GM23248 (cell line): ENCODE data around the gene HSD17B2. TPM values are rescaled to one million over a fixed set of nuclear protein-coding genes. Genes with fewer than 3 reads are reported as not detected.

Experiments used
- DNase-seq: peaks from one replicate; pipeline ENCODE4 v3.0.0-alpha.2; 2015
- H2AFZ ChIP-seq: fragments of 200-600 bp; sonication (generic); 2 replicates; pipeline ENCODE4 v1.6.1; 2016; ENCODE audit warnings: antibody characterized with exemption
- H3F3A ChIP-seq: fragments of 200-600 bp; sonication (generic); 2 replicates; pipeline ENCODE4 v1.6.1; 2016; ENCODE audit warnings: mild to moderate bottlenecking, antibody characterized with exemption, mixed run types; ENCODE audit not compliant: insufficient read depth
- H3K27ac ChIP-seq: fragments of 200-600 bp; sonication (generic); 2 replicates; pipeline ENCODE4 v1.5.1; 2016; ENCODE audit warnings: mild to moderate bottlenecking
- H3K27me3 ChIP-seq: fragments of 200-600 bp; sonication (generic); replicated peaks from 2 replicates; pipeline ENCODE4 v1.6.1; 2016; ENCODE audit warnings: mild to moderate bottlenecking; ENCODE audit not compliant: insufficient read depth
- H3K36me3 ChIP-seq: fragments of 200-600 bp; sonication (generic); 2 replicates; pipeline ENCODE4 v1.6.1; 2016; ENCODE audit warnings: low read depth, mild to moderate bottlenecking
- H3K4me1 ChIP-seq: fragments of 200-600 bp; sonication (generic); 2 replicates; pipeline ENCODE4 v1.6.1; 2016; ENCODE audit warnings: mild to moderate bottlenecking; ENCODE audit not compliant: insufficient read depth
- H3K4me2 ChIP-seq: fragments of 200-600 bp; sonication (generic); one replicate; pipeline ENCODE4 v1.6.1; 2016; ENCODE audit warnings: mild to moderate bottlenecking; ENCODE audit not compliant: unreplicated experiment
- H3K4me3 ChIP-seq: fragments of 200-600 bp; sonication (generic); 2 replicates; pipeline ENCODE4 v1.5.1; 2016; ENCODE audit warnings: mild to moderate bottlenecking
- H3K79me2 ChIP-seq: fragments of 200-600 bp; sonication (generic); 2 replicates; pipeline ENCODE4 v1.6.1; 2016; ENCODE audit warnings: mild to moderate bottlenecking; ENCODE audit not compliant: insufficient read depth
- H3K9ac ChIP-seq: fragments of 200-600 bp; sonication (generic); 2 replicates; pipeline ENCODE4 v1.6.1; 2016; ENCODE audit warnings: mild to moderate bottlenecking
- H3K9me2 ChIP-seq: fragments of 200-600 bp; sonication (generic); 2 replicates; pipeline ENCODE4 v1.6.1; 2016; ENCODE audit warnings: mixed run types, mild to moderate bottlenecking, moderate library complexity; ENCODE audit not compliant: insufficient read depth
- H3K9me3 ChIP-seq: fragments of 200-600 bp; sonication (generic); one replicate; pipeline ENCODE4 v1.6.1; 2017; ENCODE audit warnings: low read depth
- H4K20me1 ChIP-seq: fragments of 200-600 bp; sonication (generic); 2 replicates; pipeline ENCODE4 v1.6.0; 2016; ENCODE audit not compliant: insufficient read depth
- EZH2 ChIP-seq: fragments of 200-600 bp; sonication (generic); IDR thresholded peaks from 2 replicates; pipeline ENCODE4 v1.6.1; 2018; ENCODE audit warnings: antibody characterized with exemption, mild to moderate bottlenecking; ENCODE audit not compliant: insufficient read depth, poor library complexity, severe bottlenecking
- EZH2phosphoT487 ChIP-seq: fragments of 200-600 bp; sonication (generic); IDR thresholded peaks from 2 replicates; pipeline ENCODE4 v1.6.1; 2018; ENCODE audit warnings: antibody characterized with exemption, moderate library complexity, mild to moderate bottlenecking, low read depth; ENCODE audit not compliant: insufficient read depth
- WGBS, 2 experiments: methylation state at CpG; one replicate each; pipeline ENCODE4 v1.1.6; 2015 to 2017; ENCODE audit warnings: low lambda C conversion rate in 2 of 2, low coverage in 1 of 2; ENCODE audit errors: missing lambda C conversion rate in 2 of 2; 5-methylcytosine and 5-hydroxymethylcytosine counted together
- in situ Hi-C: fragments of 300-500 bp; cut with MboI; formaldehyde crosslinking; loops from 2 replicates; pipeline ENCODE4 v1.15.0; 2020
- polyA plus RNA-seq: library from polyadenylated mRNA; unstranded; fragments of >200 nt; fragmentation: Nextera tagmentation; extraction: Ambion mirVana; gene quantifications from 2 replicates; pipeline ENCODE4 v1.2.1, GENCODE V29; 2016
- total RNA-seq: library from RNA; depleted of rRNA; stranded (reverse); fragments of >200 nt; shearing (Covaris generic); gene quantifications from 2 replicates; pipeline ENCODE4 v1.2.3, GENCODE V29; 2014

The HSD17B2 gene
- total and polyA plus RNA-seq, 2 experiments from 2014 or later, result not detected

GRCh38 chr16:81994485-81994884 lies 40.6 kb upstream of the HSD17B2 start:
- peak; percentile 7 for DNase-seq
- Histone ChIP-seq H3K9me3 (no peaks in the 10 kb centered on the region), H3K27ac (no peak overlapping the region), H3K4me3 (no peak overlapping the region), H4K20me1 (no peaks in the 10 kb centered on the region), H3K4me1 (peaks cover 17% of the 10 kb centered on the region), H3K36me3 (no peaks in the 10 kb centered on the region), H3K79me2 (no peaks in the 10 kb centered on the region), H2AFZ (no peak overlapping the region), H3K9ac (no peak overlapping the region), H3K9me2 (no peaks in the 10 kb centered on the region), H3K27me3 (no peaks in the 10 kb centered on the region), H3K4me2 (no peak overlapping the region), H3F3A (peaks cover 15% of the 10 kb centered on the region)
- WGBS, 2 experiments, result 77 to 82% methylated on average over 5 of the region's 5 CpGs
- TF ChIP-seq EZH2 (no peak), EZH2phosphoT487 (no peak)
- in situ Hi-C loops, result no loop called here

DNA sequence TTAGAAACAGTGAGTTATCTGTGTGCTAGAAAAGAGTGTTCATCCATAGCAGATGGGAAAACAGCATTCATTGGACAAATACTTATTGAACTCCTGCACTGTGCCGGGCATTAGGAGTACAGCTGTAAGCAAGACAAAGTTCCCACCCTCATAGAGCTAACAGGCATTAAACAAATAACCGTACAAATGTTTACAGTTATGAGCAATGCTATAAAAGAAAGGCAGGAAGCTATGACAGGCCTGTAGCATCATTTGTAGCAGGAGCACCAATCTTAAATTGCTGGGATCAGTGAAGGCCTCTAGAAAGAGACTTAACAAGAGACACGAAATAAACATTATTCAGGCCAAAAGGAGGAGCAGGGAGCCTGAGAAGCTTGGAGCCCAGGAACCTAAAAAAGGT lies 39.4 kb upstream of the HSD17B2 start:
- Histone ChIP-seq H3K9ac (no peak overlapping the region), H3K4me1 (peaks cover 17% of the 10 kb centered on the region), H3K4me3 (no peak overlapping the region), H3K79me2 (no peaks in the 10 kb centered on the region), H2AFZ (no peak overlapping the region), H3K9me2 (no peaks in the 10 kb centered on the region), H3K27ac (no peak overlapping the region), H3K4me2 (no peak overlapping the region), H3F3A (peaks cover 15% of the 10 kb centered on the region), H3K36me3 (no peaks in the 10 kb centered on the region), H3K27me3 (no peaks in the 10 kb centered on the region), H3K9me3 (no peaks in the 10 kb centered on the region), H4K20me1 (no peaks in the 10 kb centered on the region)
- WGBS, 2 experiments, result 74 to 75% methylated on average over 3 of the region's 3 CpGs
- in situ Hi-C loops, result no loop called here
- TF ChIP-seq EZH2phosphoT487 (no peak), EZH2 (no peak)
- no peak for DNase-seq

DNA sequence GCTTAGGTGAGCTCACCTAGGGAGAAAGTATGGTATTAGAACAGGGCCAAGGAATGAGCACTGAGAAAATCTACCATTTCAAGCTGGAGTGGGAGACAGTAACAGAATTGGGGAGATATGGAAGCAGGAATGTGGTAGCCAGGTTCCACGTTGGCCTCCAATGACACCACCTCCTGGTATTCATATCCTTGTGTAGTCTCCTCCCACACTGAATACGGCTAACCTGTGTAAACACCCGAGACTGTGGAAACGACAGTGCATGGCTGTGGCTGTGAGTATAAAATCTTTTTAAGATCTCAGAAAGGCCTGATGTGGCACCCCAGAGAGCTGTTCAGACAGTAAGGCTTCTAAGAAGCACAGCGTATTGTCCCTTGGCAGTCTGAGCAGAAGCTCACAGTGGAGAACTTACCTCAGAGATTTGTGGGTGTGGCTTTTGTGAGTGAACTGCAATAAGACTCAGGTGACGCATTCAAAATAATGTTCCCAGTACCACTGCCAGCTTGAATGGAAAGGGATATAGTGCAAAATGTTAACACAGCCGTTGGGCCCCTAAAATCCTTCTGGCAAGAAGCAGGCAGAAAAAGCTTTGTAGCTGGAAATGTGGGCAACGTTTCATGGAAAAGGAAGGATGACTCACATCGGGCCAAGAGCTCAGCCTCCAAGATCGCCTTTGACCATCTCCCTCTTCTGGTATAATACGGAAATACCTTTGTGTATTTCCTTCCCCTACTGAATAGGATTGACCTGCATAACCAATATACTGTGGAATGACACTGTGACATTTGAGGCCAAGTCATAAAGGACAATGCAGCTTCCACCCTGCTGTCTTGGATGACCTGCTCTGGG lies 38.2 kb upstream of the HSD17B2 start:
- DNase-seq, result peak; percentile 90
- Histone ChIP-seq H3K9ac (0 out of 2 replicates have a peak overlapping the region, but pooled peaks have one; percentile 9), H3K9me2 (no peaks in the 10 kb centered on the region), H3K4me3 (0 out of 2 replicates have a peak overlapping the region, but pooled peaks have one; percentile 19), H3F3A (peaks cover 15% of the 10 kb centered on the region), H3K9me3 (no peaks in the 10 kb centered on the region), H3K36me3 (no peaks in the 10 kb centered on the region), H3K27ac (peak overlapping the region; percentile 57), H2AFZ (peak overlapping the region; percentile 54), H3K4me1 (peaks cover 17% of the 10 kb centered on the region), H3K79me2 (no peaks in the 10 kb centered on the region), H3K4me2 (peak overlapping the region; percentile 70), H4K20me1 (no peaks in the 10 kb centered on the region), H3K27me3 (no peaks in the 10 kb centered on the region)
- 33 to 36% methylated on average over 11 of the region's 11 CpGs for WGBS, 2 experiments
- TF ChIP-seq EZH2phosphoT487, result no peak
- no peak for TF ChIP-seq EZH2
- in situ Hi-C loops, result no loop called here

DNA sequence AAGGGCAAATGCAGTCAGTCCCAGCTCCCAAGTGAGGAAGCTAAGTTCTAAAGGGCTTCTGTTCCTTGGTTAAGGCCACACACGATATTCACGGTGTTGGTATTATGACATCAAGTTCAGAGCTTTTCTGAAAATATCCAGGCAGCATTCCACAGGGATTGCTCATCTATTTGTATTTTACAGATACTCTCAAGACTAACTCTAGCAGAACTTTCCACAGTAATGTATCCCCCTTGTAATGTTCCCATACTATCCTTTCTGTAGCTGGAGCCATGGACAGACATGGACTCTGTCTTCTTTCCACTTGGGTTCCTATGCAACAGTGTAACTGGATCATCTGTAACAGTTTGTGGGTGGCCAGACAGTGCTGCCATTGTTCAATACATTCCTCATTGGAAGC lies 37.3 kb upstream of the HSD17B2 start:
- in situ Hi-C loops, result no loop called here
- no peaks in the 10 kb centered on the region for H4K20me1 ChIP-seq
- TF ChIP-seq EZH2phosphoT487 (no peak), EZH2 (no peak)
- H3K9me2 ChIP-seq, result no peaks in the 10 kb centered on the region
- peak; percentile 82 for DNase-seq
- no peaks in the 10 kb centered on the region for H3K9me3 ChIP-seq
- H2AFZ ChIP-seq, result peak overlapping the region; percentile 29; the same call in 1 of the 2 replicates
- H3F3A ChIP-seq, result peaks cover 15% of the 10 kb centered on the region
- H3K27me3 ChIP-seq, result no peaks in the 10 kb centered on the region
- peak overlapping the region; percentile 57 for H3K27ac ChIP-seq
- peaks cover 17% of the 10 kb centered on the region for H3K4me1 ChIP-seq
- H3K9ac ChIP-seq, result 0 out of 2 replicates have a peak overlapping the region, but pooled peaks have one; percentile 9
- no peaks in the 10 kb centered on the region for H3K36me3 ChIP-seq
- no peaks in the 10 kb centered on the region for H3K79me2 ChIP-seq
- 0 to 3% methylated on average over 2 of the region's 2 CpGs for WGBS, 2 experiments
- H3K4me3 ChIP-seq, result peak overlapping the region; percentile 19; the same call in 1 of the 2 replicates
- peak overlapping the region; percentile 70 for H3K4me2 ChIP-seq
